COLO668 (cell line): Measurements from ENCODE around the gene SUN2.

Source experiments
- DNase-seq: peaks from one replicate; lab custom pipeline; 2025; ENCODE audit not compliant: unreplicated experiment; lab: John Stamatoyannopoulos, UW

SUN2 gene

GRCh38 chr22:38781033-38781432 lies 25.2 kb upstream of the SUN2 start:
- DNase-seq: no peak

- no peak for DNase-seq
Observed at GRCh38 chr22:38777087-38777671, 21.4 kb upstream of the SUN2 start.

GRCh38 chr22:38776086-38776485 lies 20.3 kb upstream of the SUN2 start:
- DNase-seq: no peak

GRCh38 chr22:38775656-38776055 lies 19.9 kb upstream of the SUN2 start:
- DNase-seq: no peak

- DNase-seq: no peak
Observed at GRCh38 chr22:38774496-38775166, 18.8 kb upstream of the SUN2 start.

- DNase-seq: no peak
Observed at GRCh38 chr22:38773363-38773946, 17.7 kb upstream of the SUN2 start.

- DNase-seq: no peak
Observed at GRCh38 chr22:38772623-38772873, 16.8 kb upstream of the SUN2 start.

- no peak for DNase-seq
Observed at GRCh38 chr22:38770257-38770949, 14.6 kb upstream of the SUN2 start.

- DNase-seq: no peak
Observed at GRCh38 chr22:38768036-38768435, 12.2 kb upstream of the SUN2 start.

- DNase-seq: no peak
Observed at GRCh38 chr22:38767313-38767712, 11.5 kb upstream of the SUN2 start.

GRCh38 chr22:38766076-38766777 lies 10.4 kb upstream of the SUN2 start:
- peak; percentile 84 for DNase-seq

- no peak for DNase-seq
Observed at GRCh38 chr22:38762551-38762983, 6.8 kb upstream of the SUN2 start.

GRCh38 chr22:38761202-38762162 lies 5.7 kb upstream of the SUN2 start:
- peak; percentile 38 for DNase-seq

- DNase-seq: peak; percentile 56
Observed at GRCh38 chr22:38760477-38761201, 4.8 kb upstream of the SUN2 start.

GRCh38 chr22:38759005-38759404 lies 3.2 kb upstream of the SUN2 start:
- DNase-seq: no peak

- DNase-seq: peak; percentile 9
Observed at GRCh38 chr22:38758276-38758945, 2.6 kb upstream of the SUN2 start.

GRCh38 chr22:38757464-38757757 lies 1.6 kb upstream of the SUN2 start:
- no peak for DNase-seq

GRCh38 chr22:38756711-38757463 lies 1.1 kb upstream of the SUN2 start:
- peak; percentile 23 for DNase-seq
